GM12892 (cell line): ENCODE measurements around the gene VPS8.

Experiments used
- POLR2A ChIP-seq: IDR thresholded peaks from 2 replicates; pipeline ENCODE4 v1.6.1; 2011; ENCODE audit warnings: low read depth, low read length, control low read depth
- POLR2AphosphoS5 ChIP-seq: IDR thresholded peaks from 2 replicates; pipeline ENCODE4 v1.6.1; 2011; ENCODE audit warnings: low read depth, low read length, control low read depth
- TAF1 ChIP-seq: IDR thresholded peaks from 2 replicates; pipeline ENCODE4 v1.6.1; 2011; ENCODE audit warnings: low read depth, mild to moderate bottlenecking, control low read depth, low read length, borderline replicate concordance

DNA sequence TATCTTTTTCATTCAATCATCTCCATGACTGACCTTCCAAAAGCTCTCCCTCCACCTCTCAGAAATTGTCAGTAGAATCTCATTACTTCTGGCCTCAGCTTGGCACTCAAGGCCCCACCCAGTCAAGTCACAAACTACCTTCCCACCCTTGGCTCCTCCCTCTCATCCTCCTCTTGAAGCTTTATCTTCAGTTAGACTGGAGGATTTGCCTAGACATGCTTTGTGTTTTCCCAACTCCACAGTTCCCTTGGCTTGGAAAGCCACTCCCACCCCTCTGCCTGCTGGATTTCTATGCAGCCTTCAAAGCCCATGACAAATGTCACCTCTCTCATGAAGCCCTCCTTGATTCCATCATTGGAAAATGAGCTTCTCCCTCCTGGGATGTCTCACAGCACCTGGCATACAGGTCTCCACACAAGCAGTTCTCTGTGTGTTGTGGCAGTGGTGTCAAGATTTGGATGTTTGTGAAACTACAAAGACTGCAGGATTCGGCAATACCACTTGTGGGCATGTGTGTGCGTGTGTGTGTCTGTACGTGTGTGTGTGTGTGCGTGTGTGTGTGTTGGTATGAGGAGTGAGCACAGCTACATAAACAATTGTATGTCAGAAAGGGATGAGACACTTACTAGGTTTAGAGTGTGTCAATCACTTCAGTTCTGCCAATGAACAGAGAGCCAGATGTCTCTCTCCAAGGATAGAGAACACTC is 45.3 kb upstream of the VPS8 start:
- TF ChIP-seq POLR2A, result no peak
- no peak for TF ChIP-seq POLR2AphosphoS5
- no peak for TF ChIP-seq TAF1
